Stomach (tissue), 9 donors: ENCODE data around the gene COL25A1. TPM values are rescaled to one million over a fixed set of nuclear protein-coding genes. Genes with fewer than 3 reads are reported as not detected.

Experiments
- DNase-seq, 2 donors: peaks; one replicate each; pipeline versions ENCODE4 v3.0.0 to v3.0.0-alpha.2; 2013 to 2019
- H3K27ac ChIP-seq, 5 donors: fragments of 200-600 bp in 4 of 5; sonication (generic) in 4 of 5; one replicate each; pipeline ENCODE4 v1.5.1; 2013 to 2019; ENCODE audit warnings: mild to moderate bottlenecking in 1 of 5, moderate library complexity in 1 of 5
- H3K27me3 ChIP-seq, 3 donors: fragments of 200-600 bp; sonication (generic); one replicate each; pipeline ENCODE4 v1.5.1; 2017 to 2019; ENCODE audit warnings: mixed run types in 1 of 3
- H3K36me3 ChIP-seq, 4 donors: fragments of 200-600 bp; sonication (generic); 1 replicate in 3 of 4; 2 replicates in 1 of 4; pipeline ENCODE4 v1.5.1; 2016 to 2019
- H3K4me1 ChIP-seq, 4 donors: fragments of 200-600 bp; sonication (generic); one replicate each; pipeline ENCODE4 v1.5.1; 2016 to 2019
- H3K4me3 ChIP-seq, 4 donors: fragments of 200-600 bp; sonication (generic) in 3 of 4; one replicate each; pipeline ENCODE4 v1.5.1; 2016 to 2019; ENCODE audit warnings: mild to moderate bottlenecking in 1 of 4
- H3K9me3 ChIP-seq, 4 donors: fragments of 200-600 bp; sonication (generic); one replicate each; pipeline ENCODE4 v1.5.1; 2016 to 2019
- CTCF ChIP-seq, 7 experiments: fragments of 450-650 bp in 4 of 7; fragments of 200-600 bp in 3 of 7; sonication (generic) in 3 of 7; IDR thresholded peaks; one replicate each; pipeline ENCODE4 v1.5.1; 2016 to 2019; ENCODE audit warnings: antibody characterized with exemption in 7 of 7, control low read depth in 2 of 7, mild to moderate bottlenecking in 1 of 7
- EP300 ChIP-seq: sonication (generic); formaldehyde crosslinking; IDR thresholded peaks from one replicate; pipeline ENCODE4 v1.6.1; 2017; ENCODE audit warnings: antibody characterized with exemption
- POLR2A ChIP-seq, 4 donors: fragments of 450-650 bp; IDR thresholded peaks; one replicate each; pipeline ENCODE4 v1.6.1; 2016; ENCODE audit warnings: antibody characterized with exemption in 4 of 4, control low read depth in 2 of 4, mild to moderate bottlenecking in 1 of 4, moderate library complexity in 1 of 4
- POLR2AphosphoS5 ChIP-seq, 3 donors: sonication (generic); formaldehyde crosslinking; IDR thresholded peaks; one replicate each; pipeline ENCODE4 v1.6.1; 2016; ENCODE audit warnings: antibody characterized with exemption in 3 of 3
- WGBS, 5 donors: extraction: QIAGEN DNeasy Blood & Tissue Kit in 3 of 5; methylation state at CpG; one replicate each; pipeline versions ENCODE4 v1.1.5 to v1.1.7; 2013 to 2018; 5-methylcytosine and 5-hydroxymethylcytosine counted together
- intact Hi-C: fragments of 100-400 bp; cut with DNase I; formaldehyde crosslinking; loops from one replicate; pipeline ENCODE4 v1.15.1; 2023; ENCODE audit warnings: low total_unique reads
- polyA plus RNA-seq, 3 donors: library from polyadenylated mRNA; stranded (reverse); fragments of 200-250 nt; gene quantifications; one replicate each; pipeline ENCODE4 v1.2.3, GENCODE V29; 2013
- total RNA-seq, 5 donors: library from RNA; depleted of rRNA; stranded (reverse); fragments of >200 nt; gene quantifications; one replicate each; pipeline versions ENCODE4 v1.1.0 to v1.2.3, GENCODE V29; 2014 to 2016
- donor health status: healthy with polysubstance abuse.
- donor health status: Bipolar disorder and iron deficiency.
- donor health status: healthy.

COL25A1 gene
- total and polyA plus RNA-seq, 8 donors = 0.10 to 4.1 (median 1.5) TPM; not detected in 5

GRCh38 chr4:109164011-109164410 is 138.4 kb downstream of the COL25A1 start:
- no peaks in the 10 kb centered on the region for H3K9me3 ChIP-seq
- no peak overlapping the region for H3K4me3 ChIP-seq
- intact Hi-C loops = no loop called here
- no peak overlapping the region for H3K27ac ChIP-seq
- no peaks in the 10 kb centered on the region for H3K27me3 ChIP-seq
- no peaks in the 10 kb centered on the region for H3K4me1 ChIP-seq
- no peak for TF ChIP-seq EP300
- TF ChIP-seq POLR2AphosphoS5 (IDR thresholded peaks at IDR 0.05) = no peak
- no peak for TF ChIP-seq CTCF (IDR thresholded peaks at IDR 0.05)
- TF ChIP-seq POLR2A (IDR thresholded peaks at IDR 0.05) = no peak
- peak in 1 of 2 donors; percentile 31 for DNase-seq
- no peaks in the 10 kb centered on the region for H3K36me3 ChIP-seq

- no peak for DNase-seq
- Histone ChIP-seq H3K27me3 (no peaks in the 10 kb centered on the region), H3K27ac (no peak overlapping the region), H3K9me3 (no peaks in the 10 kb centered on the region), H3K36me3 (no peaks in the 10 kb centered on the region), H3K4me1 (no peaks in the 10 kb centered on the region), H3K4me3 (no peak overlapping the region)
- intact Hi-C loops = no loop called here
- TF ChIP-seq POLR2A (IDR thresholded peaks at IDR 0.05) = no peak
- TF ChIP-seq POLR2AphosphoS5 (IDR thresholded peaks at IDR 0.05) = no peak
- TF ChIP-seq CTCF (IDR thresholded peaks at IDR 0.05) = no peak
- no peak for TF ChIP-seq EP300
Measured at GRCh38 chr4:109163493-109163892, 139.0 kb downstream of the COL25A1 start.

GRCh38 chr4:109162759-109163158 is 139.7 kb downstream of the COL25A1 start:
- WGBS, 5 donors = 78 to 86% (median 84%) methylated on average over 3 of the region's 3 CpGs
- Histone ChIP-seq H3K27ac (no peak overlapping the region), H3K36me3 (no peaks in the 10 kb centered on the region), H3K27me3 (no peaks in the 10 kb centered on the region), H3K9me3 (no peaks in the 10 kb centered on the region), H3K4me1 (no peaks in the 10 kb centered on the region), H3K4me3 (no peak overlapping the region)
- TF ChIP-seq POLR2A (IDR thresholded peaks at IDR 0.05) = no peak
- TF ChIP-seq POLR2AphosphoS5 (IDR thresholded peaks at IDR 0.05) = no peak
- TF ChIP-seq CTCF (IDR thresholded peaks at IDR 0.05) = no peak
- no peak for TF ChIP-seq EP300
- DNase-seq = no peak
- intact Hi-C loops = no loop called here

- Histone ChIP-seq H3K27ac (no peak overlapping the region), H3K27me3 (no peaks in the 10 kb centered on the region), H3K4me1 (no peaks in the 10 kb centered on the region), H3K4me3 (no peak overlapping the region), H3K9me3 (no peaks in the 10 kb centered on the region), H3K36me3 (no peaks in the 10 kb centered on the region)
- WGBS, 5 donors = 52 to 71% (median 64%) methylated on average over 4 of the region's 4 CpGs
- no peak for DNase-seq
- intact Hi-C loops = no loop called here
- TF ChIP-seq POLR2A (IDR thresholded peaks at IDR 0.05) (no peak), CTCF (IDR thresholded peaks at IDR 0.05) (no peak), POLR2AphosphoS5 (IDR thresholded peaks at IDR 0.05) (no peak)
Measured at GRCh38 chr4:109160494-109160893, 142.0 kb downstream of the COL25A1 start.
